Caco-2 (cell line): ENCODE measurements around the gene FUOM. TPM values are rescaled to one million over a fixed set of nuclear protein-coding genes. Genes with fewer than 3 reads are reported as not detected.

Experiments
- BruUV-seq: library from RNA; stranded (reverse); fragments of 400-500 nt; replicated peaks from 2 replicates; lab custom pipeline; 2021; lab: Mats Ljungman, UMichigan
- CTCF ChIA-PET: fragments of 300-600 bp; sonication (Branson Sonifier 250); formaldehyde crosslinking; loops from one replicate; lab custom pipeline; 2022; ENCODE audit warnings: antibody characterized with exemption; lab: Charles Lee
- POLR2A ChIA-PET: fragments of 300-600 bp; sonication (Branson Sonifier 250); formaldehyde crosslinking; loops from one replicate; lab custom pipeline; 2022; ENCODE audit warnings: antibody characterized with exemption; lab: Charles Lee
- DNase-seq, 2 experiments: peaks; one replicate each; pipeline versions ENCODE4 v3.0.0 to v3.0.0-alpha.2; 2020 to 2022
- H3K27me3 ChIP-seq: replicated peaks from 2 replicates; pipeline ENCODE4 v1.6.0; 2011; ENCODE audit warnings: low read length; ENCODE audit not compliant: control insufficient read depth, insufficient read depth
- H3K36me3 ChIP-seq: 2 replicates; pipeline ENCODE4 v1.5.1; 2011; ENCODE audit warnings: low read length; ENCODE audit not compliant: control insufficient read depth, insufficient read depth
- H3K4me1 ChIP-seq: fragments of 250-450 bp; sonication (Bioruptor Pico); 2 replicates; pipeline ENCODE4 v1.5.1; 2020; ENCODE audit warnings: mild to moderate bottlenecking
- H3K4me3 ChIP-seq: 2 replicates; pipeline ENCODE4 v1.5.1; 2011; ENCODE audit warnings: low read depth, mild to moderate bottlenecking, control low read depth, low read length
- H3K9me3 ChIP-seq: fragments of 250-450 bp; sonication (Bioruptor Pico); 2 replicates; pipeline ENCODE4 v1.5.1; 2020; ENCODE audit warnings: mild to moderate bottlenecking, moderate library complexity
- H3K27ac Mint-ChIP-seq: one replicate; pipeline ENCODE4 v1.8.0; 2022; ENCODE audit warnings: mixed read lengths; ENCODE audit not compliant: unreplicated experiment
- H3K27me3 Mint-ChIP-seq: one replicate; pipeline ENCODE4 v1.8.0; 2022; ENCODE audit warnings: mixed read lengths; ENCODE audit not compliant: insufficient read depth, unreplicated experiment
- H3K36me3 Mint-ChIP-seq: one replicate; pipeline ENCODE4 v1.8.0; 2022; ENCODE audit warnings: mild to moderate bottlenecking, mixed read lengths; ENCODE audit not compliant: insufficient read depth, unreplicated experiment
- H3K4me1 Mint-ChIP-seq: one replicate; pipeline ENCODE4 v1.8.0; 2022; ENCODE audit warnings: low read depth, mixed read lengths; ENCODE audit not compliant: unreplicated experiment
- H3K4me3 Mint-ChIP-seq: one replicate; pipeline ENCODE4 v1.8.0; 2022; ENCODE audit warnings: mild to moderate bottlenecking, moderate library complexity, mixed read lengths; ENCODE audit not compliant: unreplicated experiment
- H3K9me3 Mint-ChIP-seq: one replicate; pipeline ENCODE4 v1.8.0; 2022; ENCODE audit warnings: mixed read lengths; ENCODE audit not compliant: unreplicated experiment
- intact Hi-C: fragments of 100-400 bp; cut with micrococcal nuclease; formaldehyde crosslinking; loops from one replicate; pipeline ENCODE4 v1.10.0; 2022; ENCODE audit not compliant: unreplicated experiment
- total RNA-seq: library from RNA; stranded (reverse); gene quantifications from 2 replicates; pipeline ENCODE4 v1.2.3, GENCODE V29; 2022
- TF ChIP-seq, protein P1 (sequence below), 2 experiments: fragments of 200-600 bp in 1 of 2; IDR thresholded peaks; 1 replicate in 1 of 2; 2 replicates in 1 of 2; pipeline versions ENCODE4 v1.5.1 to v1.8.0; 2011 to 2022; ENCODE audit warnings: antibody characterized with exemption in 1 of 2, control low read depth in 1 of 2, inconsistent platforms in 1 of 2, low read depth in 1 of 2, low read length in 1 of 2, mild to moderate bottlenecking in 1 of 2, moderate library complexity in 1 of 2; ENCODE audit not compliant: insufficient read depth in 1 of 2, severe bottlenecking in 1 of 2, unreplicated experiment in 1 of 2

FUOM gene
- total RNA-seq, 1 experiment from 2014 or later = 119 TPM

DNA sequence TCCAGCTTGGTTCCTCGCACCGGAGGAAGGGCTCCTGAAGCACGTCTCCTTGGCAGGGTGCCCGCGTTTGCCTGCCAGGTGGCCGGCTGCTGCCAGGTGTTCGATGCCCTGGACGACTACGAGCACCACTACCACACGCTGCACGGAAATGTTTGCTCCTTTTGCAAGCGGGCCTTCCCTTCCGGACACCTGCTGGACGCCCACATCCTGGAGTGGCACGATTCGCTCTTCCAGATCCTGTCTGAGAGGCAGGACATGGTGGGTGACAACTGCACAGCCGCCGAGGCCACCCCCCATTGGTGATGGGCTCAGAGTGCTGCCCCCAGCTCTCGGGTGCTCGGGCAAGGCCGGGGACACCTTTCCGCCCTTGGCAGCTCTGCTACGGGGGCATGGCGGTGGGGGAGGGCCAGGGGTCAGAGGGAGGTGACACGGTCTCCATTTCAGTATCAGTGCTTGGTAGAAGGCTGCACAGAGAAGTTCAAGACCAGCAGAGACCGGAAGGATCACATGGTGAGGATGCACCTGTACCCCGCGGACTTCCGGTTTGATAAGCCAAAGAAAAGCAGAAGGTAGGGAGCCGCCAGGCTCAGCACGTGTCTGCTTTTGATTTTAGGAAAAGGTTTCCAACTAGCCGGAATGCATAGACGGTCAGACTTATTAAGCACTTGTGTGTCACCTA lies 48.0 kb downstream of the FUOM start:
- peak overlapping the region; percentile 99 for H3K4me3 Mint-ChIP-seq
- TF ChIP-seq, protein P1, sequence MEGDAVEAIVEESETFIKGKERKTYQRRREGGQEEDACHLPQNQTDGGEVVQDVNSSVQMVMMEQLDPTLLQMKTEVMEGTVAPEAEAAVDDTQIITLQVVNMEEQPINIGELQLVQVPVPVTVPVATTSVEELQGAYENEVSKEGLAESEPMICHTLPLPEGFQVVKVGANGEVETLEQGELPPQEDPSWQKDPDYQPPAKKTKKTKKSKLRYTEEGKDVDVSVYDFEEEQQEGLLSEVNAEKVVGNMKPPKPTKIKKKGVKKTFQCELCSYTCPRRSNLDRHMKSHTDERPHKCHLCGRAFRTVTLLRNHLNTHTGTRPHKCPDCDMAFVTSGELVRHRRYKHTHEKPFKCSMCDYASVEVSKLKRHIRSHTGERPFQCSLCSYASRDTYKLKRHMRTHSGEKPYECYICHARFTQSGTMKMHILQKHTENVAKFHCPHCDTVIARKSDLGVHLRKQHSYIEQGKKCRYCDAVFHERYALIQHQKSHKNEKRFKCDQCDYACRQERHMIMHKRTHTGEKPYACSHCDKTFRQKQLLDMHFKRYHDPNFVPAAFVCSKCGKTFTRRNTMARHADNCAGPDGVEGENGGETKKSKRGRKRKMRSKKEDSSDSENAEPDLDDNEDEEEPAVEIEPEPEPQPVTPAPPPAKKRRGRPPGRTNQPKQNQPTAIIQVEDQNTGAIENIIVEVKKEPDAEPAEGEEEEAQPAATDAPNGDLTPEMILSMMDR (IDR thresholded peaks at IDR 0.05; ENCODE audit: insufficient read depth in 1 of 2, low read depth in 1 of 2, low read length in 1 of 2, severe bottlenecking in 1 of 2, unreplicated experiment in 1 of 2) = no peak

DNA sequence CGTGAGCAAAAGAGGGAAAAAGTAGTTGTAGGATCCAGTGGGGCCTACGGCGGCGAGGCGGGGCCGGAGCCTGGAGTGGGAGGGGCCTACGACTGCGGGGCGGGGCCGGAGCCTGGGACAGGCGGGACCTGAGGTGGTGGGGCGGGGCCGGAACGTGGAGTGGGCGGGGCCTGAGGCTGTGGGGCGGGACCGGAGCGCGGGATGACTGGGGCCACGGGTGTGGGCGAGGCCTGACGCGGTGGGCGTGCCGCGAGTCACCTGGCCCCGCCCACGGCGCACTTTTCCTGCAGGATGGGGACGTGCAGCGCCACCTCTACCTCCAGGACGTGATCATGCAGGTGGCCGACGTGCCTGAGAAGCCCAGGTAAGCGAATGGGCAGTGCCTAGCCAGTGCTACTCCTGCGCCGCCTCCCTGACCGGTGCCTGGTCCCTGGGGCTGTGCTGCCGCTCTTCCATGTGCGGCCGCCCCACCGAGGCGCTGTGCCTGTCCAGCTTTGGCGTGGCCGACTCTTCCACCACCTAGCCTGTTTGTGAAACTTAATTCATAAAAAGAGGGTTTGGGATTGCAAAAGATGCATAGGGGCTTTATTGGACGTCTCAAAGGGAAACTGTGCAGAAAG lies 48.6 kb downstream of the FUOM start:
- intact Hi-C loops = loop anchor here (1.0 to 5.0 kb wide), 5 partner anchors 47 to 167 kb away; partner anchors contain the start of genes MTG1 and PAOX
- Mint-ChIP-seq H3K9me3 (no peaks in the 10 kb centered on the region), H3K27me3 (no peaks in the 10 kb centered on the region), H3K27ac (peak overlapping the region; percentile 100), H3K36me3 (peaks cover 41% of the 10 kb centered on the region), H3K4me3 (peak overlapping the region; percentile 99), H3K4me1 (peaks cover 16% of the 10 kb centered on the region)
- no TSS peak for BruUV-seq
- H3K9me3 ChIP-seq = no peaks in the 10 kb centered on the region
- no peaks in the 10 kb centered on the region for H3K27me3 ChIP-seq
- H3K36me3 ChIP-seq = peaks cover 6% of the 10 kb centered on the region
- ChIA-PET POLR2A (no interaction called here), CTCF (no interaction called here)
- DNase-seq = peak; percentile 95 to 97
- H3K4me1 ChIP-seq = peaks cover 7% of the 10 kb centered on the region
- TF ChIP-seq, protein P1 (IDR thresholded peaks at IDR 0.05; ENCODE audit: insufficient read depth in 1 of 2, low read depth in 1 of 2, low read length in 1 of 2, severe bottlenecking in 1 of 2, unreplicated experiment in 1 of 2) = no peak
- peak overlapping the region; percentile 99 for H3K4me3 ChIP-seq

More for the DNA sequence above, 48.0 kb downstream of the FUOM start:
- H3K4me1 ChIP-seq = peaks cover 7% of the 10 kb centered on the region
- Mint-ChIP-seq H3K9me3 (no peaks in the 10 kb centered on the region), H3K4me1 (peaks cover 15% of the 10 kb centered on the region), H3K36me3 (peaks cover 47% of the 10 kb centered on the region), H3K27me3 (no peaks in the 10 kb centered on the region), H3K27ac (no peak overlapping the region)
- BruUV-seq = no TSS peak
- no peaks in the 10 kb centered on the region for H3K27me3 ChIP-seq
- ChIA-PET POLR2A (no interaction called here), CTCF (no interaction called here)
- intact Hi-C loops = loop anchor here (1.0 to 5.0 kb wide), 5 partner anchors 48 to 168 kb away; partner anchors contain the start of genes MTG1 and PAOX
- no peaks in the 10 kb centered on the region for H3K9me3 ChIP-seq
- peaks cover 6% of the 10 kb centered on the region for H3K36me3 ChIP-seq
- H3K4me3 ChIP-seq = no peak overlapping the region
- no peak for DNase-seq

DNA sequence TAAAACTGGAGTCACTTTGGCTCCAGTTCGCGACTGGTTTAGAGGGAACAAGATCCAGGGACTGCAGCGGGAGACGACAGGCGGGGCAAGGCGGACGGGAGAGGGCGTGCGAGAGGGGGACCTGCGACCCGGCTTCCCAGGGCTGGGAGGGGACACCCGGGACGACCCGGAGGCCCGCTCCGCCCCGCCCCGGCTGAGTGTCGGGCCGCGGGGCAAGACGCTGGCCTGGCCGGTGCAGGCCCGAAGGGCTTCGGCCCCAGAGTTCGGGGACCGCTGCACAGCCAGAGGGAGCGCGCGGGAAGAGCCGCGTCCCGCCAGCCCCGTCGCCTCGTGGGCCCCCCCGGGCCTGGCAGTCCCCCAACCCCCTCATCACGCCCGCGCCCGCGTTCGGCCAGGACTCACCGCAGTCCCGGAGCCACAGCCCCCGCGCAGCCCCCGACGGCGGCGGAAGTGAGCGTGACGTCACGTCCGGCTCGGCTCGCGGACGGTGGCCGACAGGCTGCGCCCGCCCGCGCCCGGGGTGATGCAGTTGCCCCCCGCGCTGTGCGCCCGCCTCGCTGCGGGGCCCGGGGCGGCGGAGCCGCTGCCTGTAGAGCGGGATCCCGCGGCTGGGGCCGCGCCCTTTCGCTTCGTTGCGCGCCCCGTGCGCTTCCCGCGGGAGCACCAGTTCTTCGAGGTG lies 49.3 kb downstream of the FUOM start, which contains the start of the genes TUBGCP2 and ZNF511:
TUBGCP2 (minus strand) TSS at position 452 of the 679 bp plus-strand sequence. CDS start 5,931 bp downstream, outside the sequence.
ZNF511 (plus strand) TSS at position 494 of the 679 bp plus-strand sequence; CDS start at position 524, 30 bp downstream.
- DNase-seq = peak; percentile 87 to 95
- ChIA-PET POLR2A (no interaction called here), CTCF (interaction anchor here (1.0 to 1.7 kb wide), 3 partner anchors 9 to 63 kb away, joined by 4 to 7 read pairs (median 5); no protein-coding TSS in a partner anchor)
- Mint-ChIP-seq H3K4me1 (peaks cover 16% of the 10 kb centered on the region), H3K9me3 (no peaks in the 10 kb centered on the region), H3K27me3 (no peaks in the 10 kb centered on the region), H3K36me3 (peaks cover 39% of the 10 kb centered on the region), H3K27ac (peak within 1 kb of the TSS; percentile 100), H3K4me3 (peak within 1 kb of the TSS; percentile 99)
- Histone ChIP-seq H3K4me1 (peaks cover 7% of the 10 kb centered on the region), H3K4me3 (peak within 1 kb of the TSS; percentile 99), H3K36me3 (peaks cover 6% of the 10 kb centered on the region), H3K9me3 (no peaks in the 10 kb centered on the region), H3K27me3 (no peaks in the 10 kb centered on the region)
- intact Hi-C loops = loop anchor here (1.0 to 5.0 kb wide), 5 partner anchors 46 to 166 kb away; partner anchors contain the start of genes MTG1 and PAOX
- TF ChIP-seq, protein P1 (IDR thresholded peaks at IDR 0.05; ENCODE audit: insufficient read depth in 1 of 2, low read depth in 1 of 2, low read length in 1 of 2, severe bottlenecking in 1 of 2, unreplicated experiment in 1 of 2) = peak in 1 of 2 experiments; percentile 39
- TSS peak; percentile 50 for BruUV-seq
